OCI-LY7 (cell line): ENCODE data around the gene NCKAP5. TPM values are rescaled to one million over a fixed set of nuclear protein-coding genes. Genes with fewer than 3 reads are reported as not detected.

Experiments used
- BruUV-seq: library from RNA; stranded (reverse); fragments of 400-500 nt; replicated peaks from 2 replicates; lab custom pipeline; 2021; lab: Mats Ljungman, UMichigan
- CTCF ChIA-PET: fragments of 300-600 bp; sonication (Branson Sonifier 250); formaldehyde crosslinking; loops from one replicate; lab custom pipeline; 2022; ENCODE audit warnings: antibody characterized with exemption; ENCODE audit not compliant: unreplicated experiment; lab: Charles Lee
- POLR2A ChIA-PET: fragments of 300-600 bp; sonication (Branson Sonifier 250); formaldehyde crosslinking; loops from one replicate; lab custom pipeline; 2022; ENCODE audit warnings: antibody characterized with exemption; lab: Charles Lee
- DNase-seq: peaks from one replicate; pipeline ENCODE4 v3.0.0-alpha.2; 2015; ENCODE audit warnings: low spot score
- H2AFZ ChIP-seq: fragments of 200-600 bp; sonication (generic), shearing (Covaris generic); 2 replicates; pipeline ENCODE4 v1.6.1; 2014; ENCODE audit warnings: mild to moderate bottlenecking, antibody characterized with exemption, low read length, moderate library complexity
- H3K27ac ChIP-seq: fragments of 200-600 bp; sonication (generic); 2 replicates; pipeline ENCODE4 v1.5.1; 2014; ENCODE audit warnings: mixed run types, low read depth, mild to moderate bottlenecking, moderate library complexity, low read length, inconsistent platforms; ENCODE audit not compliant: poor library complexity, severe bottlenecking
- H3K36me3 ChIP-seq: fragments of 200-600 bp; sonication (generic); 2 replicates; pipeline ENCODE4 v1.6.1; 2014; ENCODE audit warnings: mild to moderate bottlenecking, antibody characterized with exemption, low read length, moderate library complexity, mixed read lengths; ENCODE audit not compliant: insufficient read depth
- H3K4me1 ChIP-seq: fragments of 200-600 bp; sonication (generic); 2 replicates; pipeline ENCODE4 v1.5.1; 2014; ENCODE audit warnings: mild to moderate bottlenecking, low read length; ENCODE audit not compliant: insufficient read depth, poor library complexity, severe bottlenecking
- H3K4me2 ChIP-seq: fragments of 200-600 bp; sonication (generic); 2 replicates; pipeline ENCODE4 v1.6.1; 2014; ENCODE audit warnings: mild to moderate bottlenecking, low read length
- H3K4me3 ChIP-seq: fragments of 200-600 bp; sonication (generic); 2 replicates; pipeline ENCODE4 v1.5.1; 2014; ENCODE audit warnings: mild to moderate bottlenecking, low read depth, low read length; ENCODE audit not compliant: poor library complexity, severe bottlenecking
- H3K79me2 ChIP-seq: fragments of 200-600 bp; sonication (generic); 2 replicates; pipeline ENCODE4 v1.6.1; 2016; ENCODE audit warnings: low read depth, mild to moderate bottlenecking, low read length, moderate library complexity, mixed read lengths; ENCODE audit not compliant: insufficient read depth
- H3K9me2 ChIP-seq: fragments of 200-600 bp; sonication (generic); 2 replicates; pipeline ENCODE4 v1.6.1; 2016; ENCODE audit warnings: mild to moderate bottlenecking, low read length, mixed read lengths; ENCODE audit not compliant: insufficient read depth
- H3K9me3 ChIP-seq: fragments of 200-600 bp; sonication (generic); 2 replicates; pipeline ENCODE4 v1.6.1; 2014; ENCODE audit warnings: mild to moderate bottlenecking, mixed run types, low read length, mixed read lengths
- H4K20me1 ChIP-seq: fragments of 200-600 bp; sonication (generic); 2 replicates; pipeline ENCODE4 v1.6.1; 2014; ENCODE audit warnings: mild to moderate bottlenecking, antibody characterized with exemption, low read length, moderate library complexity, mixed read lengths; ENCODE audit not compliant: insufficient read depth
- CTCF ChIP-seq: fragments of 200-600 bp; sonication (generic); conservative IDR thresholded peaks from 2 replicates; pipeline ENCODE4 v1.5.1; 2014; ENCODE audit warnings: mild to moderate bottlenecking, antibody characterized with exemption, low read length, moderate library complexity, mixed read lengths
- EZH2phosphoT487 ChIP-seq: fragments of 200-600 bp; sonication (generic); IDR thresholded peaks from 2 replicates; pipeline ENCODE4 v1.6.1; 2018; ENCODE audit warnings: low read depth, borderline replicate concordance, mild to moderate bottlenecking, mixed run types, antibody characterized with exemption, low read length, moderate library complexity, mixed read lengths
- intact Hi-C: fragments of 100-400 bp; cut with micrococcal nuclease; formaldehyde crosslinking; loops from one replicate; pipeline ENCODE4 v1.10.0; 2022; ENCODE audit not compliant: unreplicated experiment
- total RNA-seq, 2 experiments: library from RNA; depleted of rRNA in 1 of 2; stranded (reverse); fragments of >200 nt in 1 of 2; shearing (Covaris generic) in 1 of 2; gene quantifications; 2 replicates each; pipeline ENCODE4 v1.2.3, GENCODE V29; 2014 to 2022

Gene NCKAP5
- total RNA-seq, 2 experiments from 2014 or later: not detected

DNA sequence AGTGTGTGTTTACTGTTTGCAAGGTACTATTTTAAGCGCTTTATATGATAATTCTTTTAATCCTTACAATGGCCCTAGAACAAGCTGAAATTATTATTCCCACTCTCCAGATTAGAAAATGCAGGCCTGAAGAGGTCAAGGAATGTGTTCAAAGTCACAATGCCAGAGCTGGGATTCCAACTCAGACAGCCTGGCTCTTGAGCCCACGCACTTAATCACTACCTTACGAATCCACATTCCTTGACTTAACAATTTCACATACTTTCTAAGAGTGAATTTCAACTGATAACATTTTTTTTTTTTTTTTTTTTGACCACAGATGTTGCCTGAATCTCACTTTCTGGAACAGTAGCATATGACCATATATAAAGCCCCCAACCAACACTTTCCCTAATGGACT, 400.3 kb downstream of the NCKAP5 start:
- Histone ChIP-seq H2AFZ (no peak overlapping the region), H3K4me1 (no peaks in the 10 kb centered on the region), H3K4me2 (no peak overlapping the region), H3K27ac (no peak overlapping the region), H3K36me3 (no peaks in the 10 kb centered on the region), H4K20me1 (no peaks in the 10 kb centered on the region), H3K79me2 (no peaks in the 10 kb centered on the region), H3K9me2 (no peaks in the 10 kb centered on the region), H3K9me3 (no peaks in the 10 kb centered on the region), H3K4me3 (no peak overlapping the region)
- DNase-seq: no peak
- ChIA-PET POLR2A (interaction anchor here (0.6 kb wide), 1 partner anchor 103 kb away, joined by 4 read pairs; no protein-coding TSS in a partner anchor), CTCF (no interaction called here)
- TF ChIP-seq CTCF (no peak), EZH2phosphoT487 (no peak)
- BruUV-seq: no TSS peak
- intact Hi-C loops: no loop called here

GRCh38 chr2:133167223-133167622, 401.0 kb downstream of the NCKAP5 start:
- Histone ChIP-seq H3K4me1 (no peaks in the 10 kb centered on the region), H3K27ac (no peak overlapping the region), H3K79me2 (no peaks in the 10 kb centered on the region), H3K36me3 (no peaks in the 10 kb centered on the region), H3K4me2 (no peak overlapping the region), H3K9me2 (no peaks in the 10 kb centered on the region), H3K4me3 (no peak overlapping the region), H4K20me1 (no peaks in the 10 kb centered on the region), H3K9me3 (no peaks in the 10 kb centered on the region), H2AFZ (no peak overlapping the region)
- ChIA-PET CTCF (no interaction called here), POLR2A (interaction anchor here (0.6 kb wide), 1 partner anchor 1292 kb away, joined by 3 read pairs; no protein-coding TSS in a partner anchor)
- no peak for DNase-seq
- TF ChIP-seq CTCF (no peak), EZH2phosphoT487 (no peak)
- intact Hi-C loops: no loop called here
- no TSS peak for BruUV-seq

- no peaks in the 10 kb centered on the region for H4K20me1 ChIP-seq
- intact Hi-C loops: no loop called here
- H3K4me1 ChIP-seq: no peaks in the 10 kb centered on the region
- no peaks in the 10 kb centered on the region for H3K9me2 ChIP-seq
- POLR2A ChIA-PET: interaction anchor here (0.6 kb wide), 2 partner anchors 73 to 1049 kb away, joined by 3 read pairs; no protein-coding TSS in a partner anchor
- H2AFZ ChIP-seq: no peak overlapping the region
- H3K4me3 ChIP-seq: no peak overlapping the region
- H3K4me2 ChIP-seq: no peak overlapping the region
- TF ChIP-seq CTCF (no peak), EZH2phosphoT487 (no peak)
- no TSS peak for BruUV-seq
- H3K27ac ChIP-seq: no peak overlapping the region
- no peaks in the 10 kb centered on the region for H3K9me3 ChIP-seq
- DNase-seq: no peak
- no peaks in the 10 kb centered on the region for H3K79me2 ChIP-seq
- H3K36me3 ChIP-seq: no peaks in the 10 kb centered on the region
- CTCF ChIA-PET: no interaction called here
Observed at GRCh38 chr2:133166031-133166430, 402.2 kb downstream of the NCKAP5 start.
